Neural progenitor cell (in vitro differentiated cells): ENCODE data around the gene MRPS15. TPM values are rescaled to one million over a fixed set of nuclear protein-coding genes. Genes with fewer than 3 reads are reported as not detected.

Experiments used
- DNase-seq: peaks from one replicate; pipeline ENCODE4 v3.0.0-alpha.2; 2016; ENCODE audit warnings: low spot score
- H2AFZ ChIP-seq: fragments of 200-600 bp; sonication (generic); replicated peaks from 2 replicates; pipeline ENCODE4 v1.6.1; 2016; ENCODE audit warnings: antibody characterized with exemption
- H3F3A ChIP-seq: fragments of 200-600 bp; sonication (generic); 2 replicates; pipeline ENCODE4 v1.6.1; 2016; ENCODE audit warnings: antibody characterized with exemption, low read depth
- H3K27ac ChIP-seq: fragments of 200-600 bp; sonication (generic); 2 replicates; pipeline ENCODE4 v1.5.1; 2016; ENCODE audit warnings: mild to moderate bottlenecking
- H3K27me3 ChIP-seq: fragments of 200-600 bp; sonication (generic); 2 replicates; pipeline ENCODE4 v1.6.1; 2016; ENCODE audit warnings: mild to moderate bottlenecking, moderate library complexity
- H3K36me3 ChIP-seq: fragments of 200-600 bp; sonication (generic); 2 replicates; pipeline ENCODE4 v1.5.1; 2016
- H3K4me1 ChIP-seq: fragments of 200-600 bp; sonication (generic); 2 replicates; pipeline ENCODE4 v1.6.1; 2016; ENCODE audit warnings: mixed run types
- H3K4me2 ChIP-seq: fragments of 200-600 bp; sonication (generic); 2 replicates; pipeline ENCODE4 v1.6.1; 2016
- H3K4me3 ChIP-seq: fragments of 200-600 bp; sonication (generic); 2 replicates; pipeline ENCODE4 v1.5.1; 2016
- H3K79me2 ChIP-seq: fragments of 200-600 bp; sonication (generic); 2 replicates; pipeline ENCODE4 v1.6.1; 2016; ENCODE audit warnings: low read depth
- H3K9ac ChIP-seq: fragments of 200-600 bp; sonication (generic); 2 replicates; pipeline ENCODE4 v1.6.1; 2016
- H3K9me3 ChIP-seq: fragments of 200-600 bp; sonication (generic); 2 replicates; pipeline ENCODE4 v1.5.1; 2016; ENCODE audit warnings: low read depth
- H4K20me1 ChIP-seq: fragments of 200-600 bp; sonication (generic); 2 replicates; pipeline ENCODE4 v1.6.1; 2016; ENCODE audit warnings: low read depth
- H3K27ac Mint-ChIP-seq: 3 replicates; pipeline ENCODE4 v1.8.0; 2021; ENCODE audit warnings: mixed read lengths
- H3K27me3 Mint-ChIP-seq: 2 replicates; pipeline ENCODE4 v1.8.0; 2022; ENCODE audit warnings: low read depth, mild to moderate bottlenecking, inconsistent platforms, moderate library complexity, mixed read lengths; ENCODE audit not compliant: insufficient read depth
- H3K36me3 Mint-ChIP-seq: 3 replicates; pipeline ENCODE4 v1.8.0; 2021; ENCODE audit warnings: mixed read lengths
- H3K4me1 Mint-ChIP-seq: 3 replicates; pipeline ENCODE4 v1.8.0; 2021; ENCODE audit warnings: mixed read lengths
- H3K4me3 Mint-ChIP-seq: 3 replicates; pipeline ENCODE4 v1.8.0; 2021; ENCODE audit warnings: mild to moderate bottlenecking, moderate library complexity, mixed read lengths
- H3K9me3 Mint-ChIP-seq: 3 replicates; pipeline ENCODE4 v1.8.0; 2020; ENCODE audit warnings: mixed read lengths
- EZH2 ChIP-seq: fragments of 200-600 bp; sonication (generic); IDR thresholded peaks from 2 replicates; pipeline ENCODE4 v1.6.1; 2017; ENCODE audit warnings: antibody characterized with exemption, mild to moderate bottlenecking, moderate library complexity
- EZH2phosphoT487 ChIP-seq: fragments of 200-600 bp; sonication (generic); IDR thresholded peaks from 2 replicates; pipeline ENCODE4 v1.6.1; 2017; ENCODE audit warnings: antibody characterized with exemption
- total RNA-seq: library from RNA; depleted of rRNA; stranded (reverse); fragments of >200 nt; gene quantifications from 2 replicates; pipeline ENCODE4 v1.2.3, GENCODE V29; 2015; ENCODE audit warnings: low replicate concordance
- TF ChIP-seq, protein P1 (sequence below): fragments of 200-600 bp; sonication (generic); IDR thresholded peaks from 2 replicates; pipeline ENCODE4 v1.5.1; 2017; ENCODE audit warnings: antibody characterized with exemption, mild to moderate bottlenecking

Gene MRPS15
- total RNA-seq, 1 donor from 2014 or later = 109 TPM

DNA sequence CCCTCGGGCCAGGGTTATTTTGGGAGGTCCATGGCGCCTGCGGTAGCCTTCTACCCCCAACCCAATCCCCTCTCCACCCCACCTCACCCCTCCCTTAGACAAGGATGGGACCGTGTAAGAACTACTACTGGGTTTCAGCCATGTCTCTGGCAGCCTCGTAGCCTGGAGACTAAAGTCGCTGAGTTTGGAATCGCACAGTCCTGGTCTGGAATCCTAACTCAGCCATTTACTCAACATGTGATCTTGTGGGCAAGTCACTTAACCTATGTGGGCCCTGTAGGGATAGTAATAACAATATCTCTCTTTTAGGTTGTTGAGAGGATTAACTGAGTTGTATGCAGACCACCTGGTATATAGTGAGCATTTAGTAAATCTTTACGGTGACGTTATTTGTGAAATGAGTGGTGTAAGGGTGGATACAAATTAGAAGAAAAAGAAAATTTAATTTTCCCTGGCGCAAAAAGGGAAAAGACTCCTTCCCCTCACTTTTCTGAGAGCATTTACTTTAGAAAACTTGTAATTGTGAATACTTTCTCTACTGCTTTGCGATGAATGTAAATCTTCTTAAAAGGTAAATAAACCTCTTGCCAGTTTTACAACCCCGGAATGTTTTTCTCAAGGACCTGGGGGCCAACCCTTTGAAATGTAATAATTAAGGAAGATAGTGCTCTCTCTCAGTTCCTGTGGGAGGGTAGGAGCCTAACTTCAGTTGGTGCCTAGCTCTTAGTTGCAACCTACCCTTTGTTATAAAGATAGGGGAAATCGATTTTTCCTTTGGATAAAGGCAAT is 615 bp upstream of the MRPS15 start:
- peak overlapping the region; percentile 97 for H3K4me3 Mint-ChIP-seq
- peak overlapping the region; percentile 98 for H3K4me3 ChIP-seq
- H3K9ac ChIP-seq = peak overlapping the region; percentile 57
- H3K27ac ChIP-seq = peak overlapping the region; percentile 92
- peaks cover 16% of the 10 kb centered on the region for H3K4me1 ChIP-seq
- no peaks in the 10 kb centered on the region for H3K9me3 Mint-ChIP-seq
- H3K36me3 Mint-ChIP-seq = peaks cover 7% of the 10 kb centered on the region
- H3K36me3 ChIP-seq = no peaks in the 10 kb centered on the region
- peak overlapping the region; percentile 98 for H2AFZ ChIP-seq
- H3K27ac Mint-ChIP-seq = peak overlapping the region; percentile 99
- no peaks in the 10 kb centered on the region for H4K20me1 ChIP-seq
- peaks cover 19% of the 10 kb centered on the region for H3K79me2 ChIP-seq
- peak overlapping the region; percentile 98 for H3K4me2 ChIP-seq
- peaks cover 21% of the 10 kb centered on the region for H3K4me1 Mint-ChIP-seq
- peaks cover 18% of the 10 kb centered on the region for H3F3A ChIP-seq
- TF ChIP-seq, protein P1, sequence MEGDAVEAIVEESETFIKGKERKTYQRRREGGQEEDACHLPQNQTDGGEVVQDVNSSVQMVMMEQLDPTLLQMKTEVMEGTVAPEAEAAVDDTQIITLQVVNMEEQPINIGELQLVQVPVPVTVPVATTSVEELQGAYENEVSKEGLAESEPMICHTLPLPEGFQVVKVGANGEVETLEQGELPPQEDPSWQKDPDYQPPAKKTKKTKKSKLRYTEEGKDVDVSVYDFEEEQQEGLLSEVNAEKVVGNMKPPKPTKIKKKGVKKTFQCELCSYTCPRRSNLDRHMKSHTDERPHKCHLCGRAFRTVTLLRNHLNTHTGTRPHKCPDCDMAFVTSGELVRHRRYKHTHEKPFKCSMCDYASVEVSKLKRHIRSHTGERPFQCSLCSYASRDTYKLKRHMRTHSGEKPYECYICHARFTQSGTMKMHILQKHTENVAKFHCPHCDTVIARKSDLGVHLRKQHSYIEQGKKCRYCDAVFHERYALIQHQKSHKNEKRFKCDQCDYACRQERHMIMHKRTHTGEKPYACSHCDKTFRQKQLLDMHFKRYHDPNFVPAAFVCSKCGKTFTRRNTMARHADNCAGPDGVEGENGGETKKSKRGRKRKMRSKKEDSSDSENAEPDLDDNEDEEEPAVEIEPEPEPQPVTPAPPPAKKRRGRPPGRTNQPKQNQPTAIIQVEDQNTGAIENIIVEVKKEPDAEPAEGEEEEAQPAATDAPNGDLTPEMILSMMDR = no peak
- TF ChIP-seq EZH2 = no peak
- H3K27me3 ChIP-seq = no peaks in the 10 kb centered on the region
- DNase-seq = no peak
- H3K27me3 Mint-ChIP-seq = peaks cover 10% of the 10 kb centered on the region
- no peaks in the 10 kb centered on the region for H3K9me3 ChIP-seq

DNA sequence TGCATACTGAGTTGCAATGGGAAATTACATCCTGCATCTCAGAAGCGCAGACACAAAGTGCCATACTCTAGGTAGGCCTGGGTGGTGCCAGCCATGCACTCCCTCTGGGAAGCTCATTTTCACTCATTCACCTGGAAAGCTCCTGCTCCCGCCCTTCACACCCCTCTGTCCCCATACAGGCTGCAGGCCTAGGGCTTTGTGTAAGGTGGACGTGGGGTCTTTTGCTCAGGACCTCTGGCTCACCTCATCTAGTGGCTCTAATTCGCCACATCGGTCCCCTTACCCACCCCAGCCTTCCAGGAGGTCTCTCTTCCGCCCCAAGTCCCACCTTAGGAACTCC is 751 bp downstream of the MRPS15 start:
- H3K27ac ChIP-seq = peak overlapping the region; percentile 92
- Mint-ChIP-seq H3K4me3 (peak overlapping the region; percentile 97), H3K9me3 (no peaks in the 10 kb centered on the region), H3K27me3 (peaks cover 9% of the 10 kb centered on the region), H3K4me1 (peaks cover 21% of the 10 kb centered on the region), H3K27ac (peak overlapping the region; percentile 99), H3K36me3 (peaks cover 7% of the 10 kb centered on the region)
- H3K27me3 ChIP-seq = no peaks in the 10 kb centered on the region
- H2AFZ ChIP-seq = peak overlapping the region; percentile 98
- TF ChIP-seq, protein P1 = no peak
- TF ChIP-seq EZH2 = no peak
- peaks cover 19% of the 10 kb centered on the region for H3K79me2 ChIP-seq
- H3K4me2 ChIP-seq = peak overlapping the region; percentile 98
- H3F3A ChIP-seq = peaks cover 18% of the 10 kb centered on the region
- DNase-seq = no peak
- no peaks in the 10 kb centered on the region for H4K20me1 ChIP-seq
- peak overlapping the region; percentile 95 for H3K9ac ChIP-seq
- H3K4me3 ChIP-seq = peak overlapping the region; percentile 98
- peaks cover 16% of the 10 kb centered on the region for H3K4me1 ChIP-seq
- H3K9me3 ChIP-seq = no peaks in the 10 kb centered on the region
- no peaks in the 10 kb centered on the region for H3K36me3 ChIP-seq

DNA sequence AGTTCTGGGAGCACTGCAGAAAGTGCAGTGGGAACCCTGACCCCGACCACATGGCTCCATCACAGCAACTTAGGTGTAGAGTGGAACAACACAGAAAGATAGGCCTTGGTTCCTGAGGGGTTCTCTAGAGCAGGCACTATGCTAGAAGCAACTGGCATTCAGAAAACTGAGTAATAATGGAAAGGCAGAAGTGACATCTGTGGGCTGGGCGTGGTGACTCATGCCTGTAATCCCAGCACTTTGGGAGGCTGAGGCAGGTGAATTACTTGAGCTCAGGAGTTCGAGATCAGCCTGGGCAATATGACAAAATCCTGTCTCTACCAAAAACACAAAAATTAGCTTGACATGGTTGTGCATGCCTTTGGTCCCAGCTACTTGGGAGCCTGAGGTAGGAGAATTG is 5.3 kb downstream of the MRPS15 start:
- DNase-seq = no peak
- no peaks in the 10 kb centered on the region for H3K9me3 ChIP-seq
- Mint-ChIP-seq H3K27me3 (peaks cover 3% of the 10 kb centered on the region), H3K36me3 (peaks cover 10% of the 10 kb centered on the region), H3K9me3 (no peaks in the 10 kb centered on the region), H3K4me1 (peaks cover 14% of the 10 kb centered on the region), H3K4me3 (no peak overlapping the region), H3K27ac (no peak overlapping the region)
- H4K20me1 ChIP-seq = no peaks in the 10 kb centered on the region
- H3K27ac ChIP-seq = no peak overlapping the region
- H3F3A ChIP-seq = peaks cover 13% of the 10 kb centered on the region
- no peak overlapping the region for H3K9ac ChIP-seq
- no peak overlapping the region for H2AFZ ChIP-seq
- no peaks in the 10 kb centered on the region for H3K27me3 ChIP-seq
- no peaks in the 10 kb centered on the region for H3K36me3 ChIP-seq
- H3K79me2 ChIP-seq = peaks cover 18% of the 10 kb centered on the region
- H3K4me3 ChIP-seq = no peak overlapping the region
- H3K4me2 ChIP-seq = no peak overlapping the region
- TF ChIP-seq EZH2phosphoT487 (no peak), EZH2 (no peak)
- TF ChIP-seq, protein P1 = no peak
- peaks cover 4% of the 10 kb centered on the region for H3K4me1 ChIP-seq
